A673 (cell line): ENCODE results near the gene TTLL10. TPM values are rescaled to one million over a fixed set of nuclear protein-coding genes. Genes with fewer than 3 reads are reported as not detected.

Experiments used
- BruUV-seq: library from RNA; stranded (reverse); fragments of 400-500 nt; replicated peaks from 2 replicates; lab custom pipeline; 2021; lab: Mats Ljungman, UMichigan
- CTCF ChIA-PET: fragments of 300-600 bp; sonication (Branson Sonifier 250); formaldehyde crosslinking; loops from one replicate; lab custom pipeline; 2022; ENCODE audit warnings: antibody characterized with exemption; lab: Charles Lee
- POLR2A ChIA-PET: fragments of 300-600 bp; sonication (Branson Sonifier 250); formaldehyde crosslinking; loops from one replicate; lab custom pipeline; 2022; ENCODE audit warnings: antibody characterized with exemption; ENCODE audit not compliant: low non-redundant PET; lab: Charles Lee
- DNase-seq: peaks from one replicate; pipeline ENCODE4 v3.0.0-alpha.2; 2015; ENCODE audit warnings: low spot score
- H3K27ac ChIP-seq: fragments of 200-600 bp; sonication (generic); 2 replicates; pipeline ENCODE4 v1.5.1; 2016; ENCODE audit warnings: mixed run types, low read depth, mild to moderate bottlenecking, mixed read lengths, antibody characterized with exemption, low read length; ENCODE audit not compliant: poor library complexity, severe bottlenecking
- H3K27me3 ChIP-seq: fragments of 200-600 bp; sonication (generic); replicated peaks from 2 replicates; pipeline ENCODE4 v1.6.1; 2017; ENCODE audit warnings: mixed run types, low read depth, mild to moderate bottlenecking, mixed read lengths, antibody characterized with exemption, low read length; ENCODE audit not compliant: insufficient read depth, poor library complexity
- H3K36me3 ChIP-seq: fragments of 200-600 bp; sonication (generic); 2 replicates; pipeline ENCODE4 v1.6.1; 2016; ENCODE audit warnings: mixed run types, mild to moderate bottlenecking, mixed read lengths, antibody characterized with exemption, low read length; ENCODE audit not compliant: insufficient read depth, poor library complexity, severe bottlenecking
- H3K4me1 ChIP-seq: fragments of 200-600 bp; sonication (generic); 2 replicates; pipeline ENCODE4 v1.6.1; 2017; ENCODE audit warnings: mixed run types, mild to moderate bottlenecking, mixed read lengths, antibody characterized with exemption, low read length; ENCODE audit not compliant: insufficient read depth, poor library complexity, severe bottlenecking
- H3K4me3 ChIP-seq: fragments of 200-600 bp; sonication (generic); 2 replicates; pipeline ENCODE4 v1.5.1; 2016; ENCODE audit warnings: low read depth, mixed run types, mild to moderate bottlenecking, mixed read lengths, low read length; ENCODE audit not compliant: poor library complexity, severe bottlenecking
- H3K9me3 ChIP-seq: fragments of 200-600 bp; sonication (generic); 2 replicates; pipeline ENCODE4 v1.6.1; 2016; ENCODE audit warnings: mixed run types, low read depth, mild to moderate bottlenecking, mixed read lengths, antibody characterized with exemption, low read length; ENCODE audit not compliant: poor library complexity, severe bottlenecking
- EZH2 ChIP-seq: fragments of 200-600 bp; sonication (generic); IDR thresholded peaks from 2 replicates; pipeline ENCODE4 v1.6.1; 2017; ENCODE audit warnings: borderline replicate concordance, low read depth, mild to moderate bottlenecking, mixed read lengths, antibody characterized with exemption, low read length; ENCODE audit not compliant: poor library complexity, severe bottlenecking
- intact Hi-C: fragments of 100-400 bp; cut with micrococcal nuclease; formaldehyde crosslinking; loops from one replicate; pipeline ENCODE4 v1.10.0; 2022; ENCODE audit not compliant: unreplicated experiment
- total RNA-seq: library from RNA; stranded (reverse); gene quantifications from 2 replicates; pipeline ENCODE4 v1.2.3, GENCODE V29; 2021
- TF ChIP-seq, protein P1 (sequence below): fragments of 300-800, 200-600 bp; sonication (generic); conservative IDR thresholded peaks from 2 replicates; pipeline ENCODE4 v1.5.1; 2017; ENCODE audit warnings: low read depth, mild to moderate bottlenecking, antibody characterized with exemption, low read length, moderate library complexity, mixed read lengths

Gene TTLL10
- total RNA-seq, 1 experiment from 2014 or later: not detected

DNA sequence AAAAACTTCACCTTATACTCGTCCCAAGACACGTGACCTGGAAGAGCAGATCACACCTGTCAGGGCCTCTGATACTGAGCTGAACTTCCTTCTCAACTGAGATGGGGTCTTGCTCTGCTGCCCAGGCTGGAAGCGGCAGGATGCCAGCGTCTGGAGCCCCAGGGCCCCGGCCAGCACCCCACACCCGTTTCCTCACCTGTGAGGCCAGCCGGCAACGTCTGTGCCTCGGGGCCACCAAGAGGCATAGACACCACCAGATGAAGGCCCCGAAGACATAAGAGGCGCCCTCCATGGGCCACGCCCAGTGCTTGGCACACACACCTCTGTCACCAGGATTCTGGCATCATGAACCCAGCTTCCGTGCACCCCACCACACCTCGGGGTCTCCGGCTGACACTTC, 49.6 kb downstream of the TTLL10 start:
- H3K36me3 ChIP-seq: peaks cover 36% of the 10 kb centered on the region
- ChIA-PET CTCF (no interaction called here), POLR2A (no interaction called here)

GRCh38 chr1:1223891-1224290, 50.2 kb downstream of the TTLL10 start:
- ChIA-PET CTCF (no interaction called here), POLR2A (no interaction called here)
- no peak for DNase-seq
- no peaks in the 10 kb centered on the region for H3K9me3 ChIP-seq
- BruUV-seq: no TSS peak
- H3K4me1 ChIP-seq: no peaks in the 10 kb centered on the region
- peaks cover 35% of the 10 kb centered on the region for H3K36me3 ChIP-seq
- no peak overlapping the region for H3K4me3 ChIP-seq
- no peak for TF ChIP-seq EZH2
- TF ChIP-seq, protein P1, sequence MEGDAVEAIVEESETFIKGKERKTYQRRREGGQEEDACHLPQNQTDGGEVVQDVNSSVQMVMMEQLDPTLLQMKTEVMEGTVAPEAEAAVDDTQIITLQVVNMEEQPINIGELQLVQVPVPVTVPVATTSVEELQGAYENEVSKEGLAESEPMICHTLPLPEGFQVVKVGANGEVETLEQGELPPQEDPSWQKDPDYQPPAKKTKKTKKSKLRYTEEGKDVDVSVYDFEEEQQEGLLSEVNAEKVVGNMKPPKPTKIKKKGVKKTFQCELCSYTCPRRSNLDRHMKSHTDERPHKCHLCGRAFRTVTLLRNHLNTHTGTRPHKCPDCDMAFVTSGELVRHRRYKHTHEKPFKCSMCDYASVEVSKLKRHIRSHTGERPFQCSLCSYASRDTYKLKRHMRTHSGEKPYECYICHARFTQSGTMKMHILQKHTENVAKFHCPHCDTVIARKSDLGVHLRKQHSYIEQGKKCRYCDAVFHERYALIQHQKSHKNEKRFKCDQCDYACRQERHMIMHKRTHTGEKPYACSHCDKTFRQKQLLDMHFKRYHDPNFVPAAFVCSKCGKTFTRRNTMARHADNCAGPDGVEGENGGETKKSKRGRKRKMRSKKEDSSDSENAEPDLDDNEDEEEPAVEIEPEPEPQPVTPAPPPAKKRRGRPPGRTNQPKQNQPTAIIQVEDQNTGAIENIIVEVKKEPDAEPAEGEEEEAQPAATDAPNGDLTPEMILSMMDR: no peak
- H3K27ac ChIP-seq: no peak overlapping the region
- intact Hi-C loops: no loop called here
- H3K27me3 ChIP-seq: no peaks in the 10 kb centered on the region

More for the DNA sequence above, 49.6 kb downstream of the TTLL10 start:
- no peak overlapping the region for H3K4me3 ChIP-seq
- no peaks in the 10 kb centered on the region for H3K27me3 ChIP-seq
- no peaks in the 10 kb centered on the region for H3K9me3 ChIP-seq
- TF ChIP-seq, protein P1: no peak
- TF ChIP-seq EZH2: no peak
- H3K27ac ChIP-seq: no peak overlapping the region
- intact Hi-C loops: no loop called here
- DNase-seq: no peak
- peaks cover under 1% of the 10 kb centered on the region for H3K4me1 ChIP-seq
- no TSS peak for BruUV-seq

- intact Hi-C loops: no loop called here
- Histone ChIP-seq H3K27ac (no peak overlapping the region), H3K36me3 (peaks cover 31% of the 10 kb centered on the region), H3K4me1 (peaks cover 4% of the 10 kb centered on the region), H3K27me3 (no peaks in the 10 kb centered on the region), H3K9me3 (no peaks in the 10 kb centered on the region), H3K4me3 (no peak overlapping the region)
- DNase-seq: no peak
- BruUV-seq: no TSS peak
- ChIA-PET CTCF (no interaction called here), POLR2A (no interaction called here)
- TF ChIP-seq, protein P1: no peak
- TF ChIP-seq EZH2: no peak
Observed at GRCh38 chr1:1225238-1225845, 51.7 kb downstream of the TTLL10 start.
